Measurements from ENCODE around the gene FATE1.

Gene FATE1

GRCh38 chrX:151741606-151742005 lies 25.8 kb downstream of the FATE1 start:
- FAIRE-seq, result no peak
- DNase-seq (ENCODE audit: insufficient read length, low spot score), result no peak

DNA sequence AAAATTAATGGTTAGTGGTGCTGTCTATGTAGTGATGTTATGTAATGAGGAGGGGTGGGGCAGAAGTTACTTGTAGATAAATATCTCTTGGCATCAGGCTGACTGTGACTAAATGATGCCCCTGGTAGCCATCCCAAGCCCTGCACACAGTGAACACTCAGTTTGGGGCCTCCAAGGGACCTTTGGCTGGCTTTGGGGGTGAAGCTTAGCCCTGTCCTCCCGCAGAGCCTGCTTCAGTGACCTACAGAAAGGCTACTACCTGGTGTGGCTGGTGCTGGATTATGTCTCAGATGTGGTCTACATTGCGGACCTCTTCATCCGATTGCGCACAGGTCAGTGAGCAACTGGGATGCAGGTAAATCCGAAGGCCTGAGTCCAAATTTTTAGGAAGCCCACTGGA lies 26.5 kb downstream of the FATE1 start:
- FAIRE-seq (no peak), DNase-seq (ENCODE audit: insufficient read length, low spot score) (no peak)

DNA sequence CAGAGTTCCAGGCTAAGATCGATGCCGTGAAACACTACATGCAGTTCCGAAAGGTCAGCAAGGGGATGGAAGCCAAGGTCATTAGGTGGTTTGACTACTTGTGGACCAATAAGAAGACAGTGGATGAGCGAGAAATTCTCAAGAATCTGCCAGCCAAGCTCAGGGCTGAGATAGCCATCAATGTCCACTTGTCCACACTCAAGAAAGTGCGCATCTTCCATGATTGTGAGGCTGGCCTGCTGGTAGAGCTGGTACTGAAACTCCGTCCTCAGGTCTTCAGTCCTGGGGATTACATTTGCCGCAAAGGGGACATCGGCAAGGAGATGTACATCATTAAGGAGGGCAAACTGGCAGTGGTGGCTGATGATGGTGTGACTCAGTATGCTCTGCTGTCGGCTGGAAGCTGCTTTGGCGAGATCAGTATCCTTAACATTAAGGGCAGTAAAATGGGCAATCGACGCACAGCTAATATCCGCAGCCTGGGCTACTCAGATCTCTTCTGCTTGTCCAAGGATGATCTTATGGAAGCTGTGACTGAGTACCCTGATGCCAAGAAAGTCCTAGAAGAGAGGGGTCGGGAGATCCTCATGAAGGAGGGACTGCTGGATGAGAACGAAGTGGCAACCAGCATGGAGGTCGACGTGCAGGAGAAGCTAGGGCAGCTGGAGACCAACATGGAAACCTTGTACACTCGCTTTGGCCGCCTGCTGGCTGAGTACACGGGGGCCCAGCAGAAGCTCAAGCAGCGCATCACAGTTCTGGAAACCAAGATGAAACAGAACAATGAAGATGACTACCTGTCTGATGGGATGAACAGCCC lies 28.0 kb downstream of the FATE1 start:
- FAIRE-seq (no peak), DNase-seq (ENCODE audit: insufficient read length, low spot score) (no peak)

GRCh38 chrX:151745651-151746050 lies 29.8 kb downstream of the FATE1 start:
- FAIRE-seq, result no peak
- DNase-seq (ENCODE audit: insufficient read length, low spot score), result no peak

DNA sequence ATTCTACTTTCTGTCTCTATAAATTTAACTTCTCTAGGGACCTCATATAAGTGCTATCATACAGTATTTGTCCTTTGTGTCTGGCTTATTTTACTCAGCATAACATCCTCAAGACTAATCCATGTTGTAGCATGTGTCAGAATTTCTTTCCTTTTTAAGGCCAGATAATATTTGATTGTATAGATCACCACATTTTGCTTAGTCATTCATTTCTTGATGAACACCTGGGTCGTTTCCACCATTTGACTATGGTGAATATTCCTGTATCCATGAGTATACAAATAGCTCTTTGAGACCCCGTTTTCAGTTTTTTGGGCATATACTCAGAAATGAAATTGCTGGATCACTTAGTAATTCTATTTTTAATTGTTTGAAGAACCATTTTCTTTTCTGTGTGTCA lies 30.7 kb downstream of the FATE1 start:
- FAIRE-seq (no peak), DNase-seq (ENCODE audit: insufficient read length, low spot score) (no peak)

DNA sequence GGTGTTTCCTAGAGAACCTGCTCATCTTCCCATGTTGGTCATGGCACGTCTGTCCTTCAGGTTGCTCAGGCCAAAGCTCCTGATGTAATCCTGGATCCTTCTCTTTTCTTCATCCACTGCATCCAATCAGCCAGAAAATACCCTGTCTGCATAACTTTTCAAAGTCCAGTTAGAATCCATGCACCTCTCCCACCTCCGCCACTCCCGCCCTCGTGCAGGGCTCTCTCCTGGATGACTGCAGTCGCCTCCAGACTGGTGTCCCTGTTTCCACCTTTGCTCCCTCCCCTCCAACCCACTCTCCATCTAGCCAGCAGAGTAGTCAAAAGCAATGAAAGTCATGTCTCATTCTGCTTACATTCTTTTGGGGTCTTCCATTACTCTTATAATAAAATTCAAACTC lies 34.7 kb downstream of the FATE1 start:
- no peak for DNase-seq (ENCODE audit: insufficient read length, low spot score)
- FAIRE-seq, result no peak

DNA sequence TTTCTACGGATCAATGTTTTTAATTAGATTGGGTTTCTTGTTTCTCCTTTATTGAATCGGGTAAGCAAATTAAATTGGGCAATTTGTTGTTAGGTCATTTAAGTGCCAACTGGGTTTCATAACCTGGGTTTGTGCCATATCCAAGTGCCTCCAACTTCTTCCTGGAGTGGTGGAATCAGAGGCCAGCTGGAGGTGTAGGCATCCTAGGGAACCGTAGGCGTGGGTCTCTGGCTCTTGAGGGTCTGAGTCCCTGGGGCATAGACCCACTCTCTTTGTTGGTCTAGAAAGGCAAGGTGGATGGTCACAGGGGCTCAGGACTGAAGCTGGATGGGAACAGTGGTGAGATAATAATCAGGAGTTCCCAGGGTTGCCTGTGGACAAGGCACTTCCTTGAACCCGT lies 37.0 kb downstream of the FATE1 start:
- no peak for FAIRE-seq
- DNase-seq (ENCODE audit: insufficient read length, low spot score), result no peak

DNA sequence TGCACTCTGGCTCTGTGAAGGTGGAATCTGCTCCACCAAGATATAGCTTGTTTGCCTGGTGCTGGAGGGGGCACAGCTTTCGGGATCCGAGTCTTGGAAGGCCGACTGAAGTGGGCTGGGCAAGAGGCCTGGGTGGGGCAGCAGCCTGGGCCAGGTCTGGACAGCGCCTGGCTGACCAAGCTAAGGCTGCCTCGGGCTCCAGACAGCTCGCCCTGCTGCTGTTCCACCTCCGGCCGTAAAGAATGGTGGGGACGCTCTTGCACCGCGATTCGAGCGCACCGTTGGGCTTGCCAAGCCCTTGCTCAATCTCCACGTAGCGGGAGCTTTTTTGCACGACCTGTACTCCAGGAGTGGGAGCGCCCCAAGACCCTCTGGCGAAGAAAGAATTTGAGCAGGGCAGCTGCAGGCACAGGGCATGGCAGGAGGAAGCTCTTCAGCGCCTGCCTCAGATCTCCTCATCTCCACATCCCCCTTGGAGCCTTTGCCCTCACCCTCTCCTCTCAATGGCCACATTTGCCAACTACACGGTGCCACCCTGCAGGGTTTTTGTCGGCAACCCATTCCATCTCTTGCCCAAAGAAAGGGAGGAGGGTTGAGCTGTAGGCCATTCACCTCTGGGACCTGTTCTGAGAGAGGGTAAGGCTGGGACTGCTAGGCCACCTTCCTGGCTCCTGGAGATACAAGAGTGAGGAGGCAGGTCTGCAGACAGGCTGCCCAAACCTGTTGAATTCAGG lies 37.6 kb downstream of the FATE1 start:
- DNase-seq (ENCODE audit: insufficient read length, low spot score), result peak; percentile 19
- peak; percentile 74 for FAIRE-seq

- no peak for DNase-seq (ENCODE audit: insufficient read length, low spot score)
- no peak for FAIRE-seq
Measured at GRCh38 chrX:151754047-151754429, 38.2 kb downstream of the FATE1 start.

- DNase-seq (ENCODE audit: insufficient read length, low spot score), result no peak
- FAIRE-seq, result no peak
Measured at GRCh38 chrX:151754641-151755215, 38.9 kb downstream of the FATE1 start.

- DNase-seq (ENCODE audit: insufficient read length, low spot score), result no peak
- FAIRE-seq, result no peak
Measured at GRCh38 chrX:151759041-151759708, 43.3 kb downstream of the FATE1 start.

- FAIRE-seq, result no peak
- no peak for DNase-seq (ENCODE audit: insufficient read length, low spot score)
Measured at GRCh38 chrX:151762802-151763201, 47.0 kb downstream of the FATE1 start.

GRCh38 chrX:151763711-151764110 lies 47.9 kb downstream of the FATE1 start:
- no peak for FAIRE-seq
- DNase-seq (ENCODE audit: insufficient read length, low spot score), result no peak

GRCh38 chrX:151765026-151765425 lies 49.2 kb downstream of the FATE1 start:
- FAIRE-seq (no peak), DNase-seq (ENCODE audit: insufficient read length, low spot score) (no peak)

DNA sequence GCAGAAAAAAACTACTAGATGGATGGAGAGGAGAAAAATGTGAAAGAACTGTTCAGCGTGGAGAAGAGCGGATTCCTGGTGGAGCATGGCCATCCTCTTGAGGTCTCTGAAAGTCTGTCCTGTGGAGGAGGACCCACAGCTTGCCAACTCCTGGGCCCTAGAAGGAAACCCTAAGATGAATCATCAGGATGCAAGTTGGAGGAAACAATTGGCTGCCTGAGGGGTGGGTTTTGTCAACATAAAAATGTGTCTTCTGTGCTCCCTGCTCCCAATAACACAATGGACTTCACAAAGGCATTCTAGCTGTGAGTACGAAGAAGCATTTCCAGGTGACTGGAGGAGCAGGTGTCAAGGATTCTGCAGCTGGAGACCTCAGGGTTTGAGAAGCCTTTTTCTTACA lies 55.9 kb downstream of the FATE1 start:
- no peak for FAIRE-seq

More for the DNA sequence above, 55.9 kb downstream of the FATE1 start:
- no peak for DNase-seq (ENCODE audit: insufficient read length, low spot score)

All from GM19239 (cell line).